Esophagus muscularis mucosa (tissue), 4 donors: ENCODE results near the gene WAS. TPM values are rescaled to one million over a fixed set of nuclear protein-coding genes. Genes with fewer than 3 reads are reported as not detected.

Experiments
- DNase-seq: peaks from one replicate; pipeline ENCODE4 v3.0.0-alpha.2; 2017; ENCODE audit errors: extremely low spot score
- H3K27ac ChIP-seq, 4 donors: fragments of 200-600 bp; sonication (generic); replicated peaks in 1 of 4; 1 replicate in 3 of 4; 2 replicates in 1 of 4; pipeline ENCODE4 v1.5.1; 2016 to 2019; ENCODE audit warnings: mild to moderate bottlenecking in 1 of 4
- H3K27me3 ChIP-seq, 4 donors: fragments of 200-600 bp; sonication (generic); one replicate each; pipeline versions ENCODE4 v1.5.1 to v1.6.0; 2016 to 2019
- H3K36me3 ChIP-seq, 4 donors: fragments of 200-600 bp; sonication (generic); one replicate each; pipeline ENCODE4 v1.5.1; 2016 to 2019
- H3K4me1 ChIP-seq, 4 donors: fragments of 200-600 bp; sonication (generic); one replicate each; pipeline ENCODE4 v1.5.1; 2016 to 2019
- H3K4me3 ChIP-seq, 4 donors: fragments of 200-600 bp; sonication (generic); 1 replicate in 2 of 4; 2 replicates in 2 of 4; pipeline ENCODE4 v1.5.1; 2016 to 2019; ENCODE audit warnings: mild to moderate bottlenecking in 4 of 4, moderate library complexity in 1 of 4
- H3K9me3 ChIP-seq, 4 donors: fragments of 200-600 bp; sonication (generic); 1 replicate in 3 of 4; 2 replicates in 1 of 4; pipeline ENCODE4 v1.5.1; 2016 to 2019
- CTCF ChIP-seq, 3 experiments: fragments of 200-600 bp in 2 of 3; fragments of 450-650 bp in 1 of 3; sonication (generic) in 2 of 3; IDR thresholded peaks; one replicate each; pipeline ENCODE4 v1.5.1; 2017 to 2019; ENCODE audit warnings: antibody characterized with exemption in 3 of 3, mild to moderate bottlenecking in 2 of 3, moderate library complexity in 1 of 3
- EP300 ChIP-seq: sonication (generic); formaldehyde crosslinking; IDR thresholded peaks from one replicate; pipeline ENCODE4 v1.6.1; 2017; ENCODE audit warnings: antibody characterized with exemption
- POLR2A ChIP-seq: fragments of 450-650 bp; IDR thresholded peaks from one replicate; pipeline ENCODE4 v1.6.1; 2017; ENCODE audit warnings: antibody characterized with exemption, moderate library complexity, mild to moderate bottlenecking, low read depth
- POLR2AphosphoS5 ChIP-seq, 2 donors: sonication (generic); formaldehyde crosslinking; IDR thresholded peaks; one replicate each; pipeline ENCODE4 v1.6.1; 2017; ENCODE audit warnings: antibody characterized with exemption in 2 of 2
- WGBS: methylation state at CpG from one replicate; pipeline ENCODE4 v1.1.5; 2018; 5-methylcytosine and 5-hydroxymethylcytosine counted together
- intact Hi-C: fragments of 100-400 bp; cut with DNase I; formaldehyde crosslinking; loops from one replicate; pipeline ENCODE4 v1.15.1; 2023
- small RNA-seq, 3 donors: library from RNA; depleted of rRNA; stranded (forward); fragments of <200 nt; gene quantifications; one replicate each; pipeline ENCODE3, GENCODE V24; 2016
- total RNA-seq, 4 donors: library from RNA; depleted of rRNA; stranded (reverse); fragments of >200 nt; gene quantifications; one replicate each; pipeline versions ENCODE4 v1.1.0 to v1.2.1, GENCODE V29; 2016

WAS gene
- total RNA-seq, 4 donors from 2014 or later = 3.2 to 9.9 (median 7.5) TPM

GRCh38 chrX:48736878-48737212, 53.2 kb downstream of the WAS start:
- no peaks in the 10 kb centered on the region for H3K9me3 ChIP-seq
- H3K4me3 ChIP-seq = peak overlapping the region; percentile 57 to 77 (median 58)
- no peaks in the 10 kb centered on the region for H3K36me3 ChIP-seq
- intact Hi-C loops = loop anchor here (2.0 kb wide), 1 partner anchor 66 kb away; the partner anchor contains the start of gene HDAC6
- H3K27me3 ChIP-seq = no peaks in the 10 kb centered on the region
- no peak for DNase-seq
- TF ChIP-seq POLR2A (no peak), EP300 (no peak), CTCF (IDR thresholded peaks at IDR 0.05) (no peak), POLR2AphosphoS5 (IDR thresholded peaks at IDR 0.05) (no peak)
- H3K27ac ChIP-seq = peak overlapping the region in 2 of 4 donors; percentile 84 to 90
- WGBS = 41% methylated on average over 10 of the region's 10 CpGs
- peaks cover 0 to 7% (median 4%) of the 10 kb centered on the region in 4 donors for H3K4me1 ChIP-seq

GRCh38 chrX:48737213-48737938, 53.8 kb downstream of the WAS start:
- Histone ChIP-seq H3K9me3 (no peaks in the 10 kb centered on the region), H3K27me3 (no peaks in the 10 kb centered on the region), H3K4me1 (peaks cover 0 to 7% (median 4%) of the 10 kb centered on the region in 4 donors), H3K4me3 (peak overlapping the region; percentile 57 to 77 (median 58)), H3K27ac (peak overlapping the region; percentile 77 to 90 (median 85)), H3K36me3 (no peaks in the 10 kb centered on the region)
- intact Hi-C loops = loop anchor here (2.0 kb wide), 1 partner anchor 65 kb away; the partner anchor contains the start of gene HDAC6
- peak; percentile 96 for DNase-seq
- TF ChIP-seq POLR2A = peak; percentile 26
- no peak for TF ChIP-seq CTCF (IDR thresholded peaks at IDR 0.05)
- TF ChIP-seq POLR2AphosphoS5 (IDR thresholded peaks at IDR 0.05) = peak; percentile 78 to 86
- no peak for TF ChIP-seq EP300
- 37% methylated on average over 31 of the region's 48 CpGs for WGBS

GRCh38 chrX:48737940-48738339, 54.3 kb downstream of the WAS start:
- Histone ChIP-seq H3K4me3 (peak overlapping the region; percentile 57 to 77 (median 58)), H3K4me1 (peaks cover 0 to 7% (median 4%) of the 10 kb centered on the region in 4 donors), H3K36me3 (no peaks in the 10 kb centered on the region), H3K27ac (peak overlapping the region; percentile 77 to 90 (median 85)), H3K27me3 (no peaks in the 10 kb centered on the region), H3K9me3 (no peaks in the 10 kb centered on the region)
- intact Hi-C loops = loop anchor here (2.0 kb wide), 1 partner anchor 65 kb away; the partner anchor contains the start of gene HDAC6
- TF ChIP-seq POLR2A (no peak), EP300 (no peak), POLR2AphosphoS5 (IDR thresholded peaks at IDR 0.05) (no peak), CTCF (IDR thresholded peaks at IDR 0.05) (no peak)
- 58% methylated on average over 7 of the region's 7 CpGs for WGBS
- no peak for DNase-seq

Small RNAs within 50 kb of the gene (small RNA-seq; reads per million reads assigned to genes)
- gene RNU6-1056P = 0 reads per million in 3 donors

Other genes starting within 250 kb of the WAS start
- 1 to 10 TPM; 2.5 to 7.9 (median 7.4) TPM for gene SLC38A5, start 213.5 kb upstream of the WAS start, total RNA-seq
- gene FTSJ1, start 207.6 kb upstream of the WAS start, total RNA-seq = 10 to 100 TPM; 38.5 to 47.3 (median 43.9) TPM
- 10 to 100 TPM; 15.0 to 21.5 (median 18.9) TPM for gene PORCN, start 174.8 kb upstream of the WAS start, total RNA-seq
- gene EBP, start 162.0 kb upstream of the WAS start, total RNA-seq = 10 to 100 TPM; 15.7 to 20.7 (median 17.4) TPM
- 10 to 100 TPM; 10.3 to 22.4 (median 16.4) TPM for gene TBC1D25, start 144.1 kb upstream of the WAS start, total RNA-seq
- 100 to 1,000 TPM in 3 of 4 donors, 10 to 100 TPM in 1; 94.0 to 204 (median 156) TPM for gene RBM3, start 109.3 kb upstream of the WAS start, total RNA-seq
- 100 to 1,000 TPM; 123 to 166 (median 152) TPM for gene WDR13, start 86.3 kb upstream of the WAS start, total RNA-seq
- 1 to 10 TPM; 2.5 to 4.5 (median 4.3) TPM for gene SUV39H1, start 12.9 kb downstream of the WAS start, total RNA-seq
- not detected for gene GLOD5, start 77.9 kb downstream of the WAS start, total RNA-seq
- under 1 TPM in 1 of 4 donors, not detected in 3; 0.50 TPM for gene GATA1, start 102.8 kb downstream of the WAS start, total RNA-seq
- 10 to 100 TPM; 26.8 to 64.0 (median 47.7) TPM for gene HDAC6, start 118.3 kb downstream of the WAS start, total RNA-seq
- not detected for gene ERAS, start 142.7 kb downstream of the WAS start, total RNA-seq
- gene PCSK1N, start 151.8 kb downstream of the WAS start, total RNA-seq = 10 to 100 TPM in 1 of 4 donors, 1 to 10 TPM in 3; 2.9 to 15.2 (median 7.7) TPM
- gene TIMM17B, start 214.0 kb downstream of the WAS start, total RNA-seq = 10 to 100 TPM; 36.1 to 59.6 (median 51.1) TPM
- 10 to 100 TPM; 53.6 to 81.3 (median 72.0) TPM for gene PQBP1, start 214.1 kb downstream of the WAS start, total RNA-seq
- 10 to 100 TPM in 2 of 4 donors, 1 to 10 TPM in 2; 7.3 to 13.4 (median 10.0) TPM for gene SLC35A2, start 227.8 kb downstream of the WAS start, total RNA-seq
- gene PIM2, start 235.2 kb downstream of the WAS start, total RNA-seq = 10 to 100 TPM in 1 of 4 donors, 1 to 10 TPM in 3; 3.3 to 11.4 (median 7.3) TPM